OCI-LY1 (cell line): ENCODE data around the gene RASGEF1C.

Experiments used
- H2AFZ ChIP-seq: fragments of 200-600 bp; sonication (generic), shearing (Covaris generic); 2 replicates; pipeline ENCODE4 v1.6.0; 2014; ENCODE audit warnings: antibody characterized with exemption, mild to moderate bottlenecking, low read length
- H3F3A ChIP-seq: fragments of 200-600 bp; sonication (generic), shearing (Covaris generic); 2 replicates; pipeline ENCODE4 v1.6.0; 2014; ENCODE audit warnings: mild to moderate bottlenecking, antibody characterized with exemption, low read length, moderate library complexity; ENCODE audit not compliant: insufficient read depth
- H3K27ac ChIP-seq: fragments of 200-600 bp; sonication (generic); 2 replicates; pipeline ENCODE4 v1.5.1; 2014; ENCODE audit warnings: low read length, mixed run types, mild to moderate bottlenecking, low read depth; ENCODE audit not compliant: poor library complexity, severe bottlenecking
- H3K27me3 ChIP-seq: fragments of 200-600 bp; sonication (generic); 2 replicates; pipeline ENCODE4 v1.6.0; 2014; ENCODE audit warnings: antibody characterized with exemption, mild to moderate bottlenecking, low read length, moderate library complexity; ENCODE audit not compliant: insufficient read depth
- H3K36me3 ChIP-seq: fragments of 200-600 bp; sonication (generic); 2 replicates; pipeline ENCODE4 v1.6.1; 2014; ENCODE audit warnings: mild to moderate bottlenecking, antibody characterized with exemption, low read length, moderate library complexity, mixed read lengths; ENCODE audit not compliant: insufficient read depth
- H3K4me1 ChIP-seq: fragments of 200-600 bp; sonication (generic); 2 replicates; pipeline ENCODE4 v1.5.1; 2014; ENCODE audit warnings: mild to moderate bottlenecking, low read length, moderate library complexity; ENCODE audit not compliant: insufficient read depth, severe bottlenecking
- H3K4me2 ChIP-seq: fragments of 200-600 bp; sonication (generic), shearing (Covaris generic); 2 replicates; pipeline ENCODE4 v1.6.1; 2014; ENCODE audit warnings: low read length
- H3K4me3 ChIP-seq: fragments of 200-600 bp; sonication (generic); 2 replicates; pipeline ENCODE4 v1.5.1; 2014; ENCODE audit warnings: low read length, low read depth, mild to moderate bottlenecking, mixed read lengths; ENCODE audit not compliant: poor library complexity, severe bottlenecking
- H3K79me2 ChIP-seq: fragments of 200-600 bp; shearing (Covaris generic); 2 replicates; pipeline ENCODE4 v1.6.1; 2016; ENCODE audit warnings: mixed run types, low read length, mixed read lengths; ENCODE audit not compliant: insufficient read depth
- H3K9ac ChIP-seq: fragments of 200-600 bp; sonication (generic), shearing (Covaris generic); 2 replicates; pipeline ENCODE4 v1.6.1; 2014; ENCODE audit warnings: mild to moderate bottlenecking, low read length, mixed read lengths
- H3K9me2 ChIP-seq: fragments of 200-600 bp; sonication (generic), shearing (Covaris generic); 2 replicates; pipeline ENCODE4 v1.6.1; 2014; ENCODE audit warnings: low read depth, mild to moderate bottlenecking, low read length, mixed read lengths
- H3K9me3 ChIP-seq: fragments of 200-600 bp; shearing (Covaris generic); 2 replicates; pipeline ENCODE4 v1.6.1; 2014; ENCODE audit warnings: low read length, mixed read lengths
- H4K20me1 ChIP-seq: fragments of 200-600 bp; sonication (generic), shearing (Covaris generic); 2 replicates; pipeline ENCODE4 v1.6.0; 2016; ENCODE audit warnings: mild to moderate bottlenecking, low read length; ENCODE audit not compliant: insufficient read depth
- EZH2 ChIP-seq: fragments of 200-600 bp; sonication (generic), shearing (Covaris generic); IDR thresholded peaks from 2 replicates; pipeline ENCODE4 v1.8.0; 2017; ENCODE audit warnings: borderline replicate concordance, mixed run types, mild to moderate bottlenecking, antibody characterized with exemption, low read length, moderate library complexity, mixed read lengths
- TF ChIP-seq, protein P1 (sequence below): fragments of 200-600 bp; sonication (generic), shearing (Covaris generic); IDR thresholded peaks from 2 replicates; pipeline ENCODE4 v1.5.1; 2017; ENCODE audit warnings: mild to moderate bottlenecking, antibody characterized with exemption, low read length, moderate library complexity, mixed read lengths

Gene RASGEF1C

DNA sequence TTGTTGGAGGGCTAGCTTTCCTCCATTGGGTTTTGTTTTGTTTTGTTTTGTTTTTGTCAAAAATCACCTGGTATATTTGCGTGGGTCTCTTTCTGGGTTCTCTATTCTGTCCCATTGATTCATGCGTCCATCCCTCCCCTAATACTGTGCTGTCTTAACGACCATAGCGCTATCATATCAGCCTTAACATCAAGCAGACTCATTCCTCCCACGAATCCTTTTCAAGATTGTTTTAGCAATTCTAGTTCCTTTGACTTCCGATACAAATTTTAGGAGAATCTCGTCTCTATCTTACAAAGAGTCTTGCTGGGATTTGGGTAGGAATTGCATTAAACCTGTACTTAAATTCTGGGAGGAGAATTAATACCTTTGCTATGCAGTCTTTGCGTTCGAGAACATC lies 106.4 kb downstream of the RASGEF1C start:
- Histone ChIP-seq H3K9ac (no peak overlapping the region), H3K79me2 (no peaks in the 10 kb centered on the region), H2AFZ (no peak overlapping the region), H3K9me2 (no peaks in the 10 kb centered on the region), H3K27me3 (no peaks in the 10 kb centered on the region; the same call in 1 of the 2 replicates), H4K20me1 (no peaks in the 10 kb centered on the region), H3K9me3 (peaks cover 12% of the 10 kb centered on the region; the same call in 1 of the 2 replicates), H3K4me2 (no peak overlapping the region), H3K4me3 (no peak overlapping the region), H3K4me1 (no peaks in the 10 kb centered on the region), H3K36me3 (no peaks in the 10 kb centered on the region), H3F3A (no peaks in the 10 kb centered on the region), H3K27ac (no peak overlapping the region)
- no peak for TF ChIP-seq EZH2
- TF ChIP-seq, protein P1, sequence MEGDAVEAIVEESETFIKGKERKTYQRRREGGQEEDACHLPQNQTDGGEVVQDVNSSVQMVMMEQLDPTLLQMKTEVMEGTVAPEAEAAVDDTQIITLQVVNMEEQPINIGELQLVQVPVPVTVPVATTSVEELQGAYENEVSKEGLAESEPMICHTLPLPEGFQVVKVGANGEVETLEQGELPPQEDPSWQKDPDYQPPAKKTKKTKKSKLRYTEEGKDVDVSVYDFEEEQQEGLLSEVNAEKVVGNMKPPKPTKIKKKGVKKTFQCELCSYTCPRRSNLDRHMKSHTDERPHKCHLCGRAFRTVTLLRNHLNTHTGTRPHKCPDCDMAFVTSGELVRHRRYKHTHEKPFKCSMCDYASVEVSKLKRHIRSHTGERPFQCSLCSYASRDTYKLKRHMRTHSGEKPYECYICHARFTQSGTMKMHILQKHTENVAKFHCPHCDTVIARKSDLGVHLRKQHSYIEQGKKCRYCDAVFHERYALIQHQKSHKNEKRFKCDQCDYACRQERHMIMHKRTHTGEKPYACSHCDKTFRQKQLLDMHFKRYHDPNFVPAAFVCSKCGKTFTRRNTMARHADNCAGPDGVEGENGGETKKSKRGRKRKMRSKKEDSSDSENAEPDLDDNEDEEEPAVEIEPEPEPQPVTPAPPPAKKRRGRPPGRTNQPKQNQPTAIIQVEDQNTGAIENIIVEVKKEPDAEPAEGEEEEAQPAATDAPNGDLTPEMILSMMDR, result no peak

DNA sequence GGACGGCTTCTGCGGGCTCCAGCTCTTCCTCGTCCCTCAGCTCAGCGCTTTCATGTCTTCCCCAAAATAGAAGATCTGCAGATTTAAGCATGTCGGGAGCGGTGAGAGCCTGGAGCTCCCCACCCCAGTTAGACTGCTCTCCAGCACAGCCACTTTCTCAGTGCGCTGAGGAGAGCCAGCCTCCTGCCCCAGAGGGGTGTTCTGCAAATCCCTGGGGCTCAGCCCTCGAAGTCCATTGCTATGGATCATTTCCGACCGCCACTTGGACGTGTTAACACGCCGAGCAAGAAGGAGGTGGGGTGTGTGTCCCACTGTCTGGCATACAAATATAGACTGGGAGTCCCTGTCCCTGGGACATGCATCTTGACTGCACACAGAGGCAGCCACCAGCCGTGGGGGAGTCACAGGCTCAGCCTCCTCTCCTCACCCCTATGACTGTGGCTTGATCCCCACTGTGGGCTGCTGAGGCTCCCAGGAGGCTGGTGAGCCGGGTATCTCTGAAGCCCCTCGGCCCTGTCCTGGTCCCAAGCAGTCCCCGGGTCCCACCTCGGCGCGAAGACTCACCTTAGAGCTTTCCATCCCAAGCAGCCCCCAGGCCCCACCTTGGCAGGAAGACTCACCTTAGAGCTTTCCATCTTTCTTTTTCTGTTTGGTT lies 107.4 kb downstream of the RASGEF1C start:
- Histone ChIP-seq H2AFZ (no peak overlapping the region), H3K4me2 (no peak overlapping the region), H3K27me3 (no peaks in the 10 kb centered on the region; the same call in 1 of the 2 replicates), H3K4me1 (no peaks in the 10 kb centered on the region), H3F3A (no peaks in the 10 kb centered on the region), H3K4me3 (no peak overlapping the region), H3K9me3 (peaks cover 7% of the 10 kb centered on the region; the same call in 1 of the 2 replicates), H3K79me2 (no peaks in the 10 kb centered on the region), H3K9me2 (no peaks in the 10 kb centered on the region), H3K27ac (no peak overlapping the region), H3K9ac (no peak overlapping the region), H4K20me1 (no peaks in the 10 kb centered on the region), H3K36me3 (no peaks in the 10 kb centered on the region)
- TF ChIP-seq, protein P1, result no peak
- no peak for TF ChIP-seq EZH2

DNA sequence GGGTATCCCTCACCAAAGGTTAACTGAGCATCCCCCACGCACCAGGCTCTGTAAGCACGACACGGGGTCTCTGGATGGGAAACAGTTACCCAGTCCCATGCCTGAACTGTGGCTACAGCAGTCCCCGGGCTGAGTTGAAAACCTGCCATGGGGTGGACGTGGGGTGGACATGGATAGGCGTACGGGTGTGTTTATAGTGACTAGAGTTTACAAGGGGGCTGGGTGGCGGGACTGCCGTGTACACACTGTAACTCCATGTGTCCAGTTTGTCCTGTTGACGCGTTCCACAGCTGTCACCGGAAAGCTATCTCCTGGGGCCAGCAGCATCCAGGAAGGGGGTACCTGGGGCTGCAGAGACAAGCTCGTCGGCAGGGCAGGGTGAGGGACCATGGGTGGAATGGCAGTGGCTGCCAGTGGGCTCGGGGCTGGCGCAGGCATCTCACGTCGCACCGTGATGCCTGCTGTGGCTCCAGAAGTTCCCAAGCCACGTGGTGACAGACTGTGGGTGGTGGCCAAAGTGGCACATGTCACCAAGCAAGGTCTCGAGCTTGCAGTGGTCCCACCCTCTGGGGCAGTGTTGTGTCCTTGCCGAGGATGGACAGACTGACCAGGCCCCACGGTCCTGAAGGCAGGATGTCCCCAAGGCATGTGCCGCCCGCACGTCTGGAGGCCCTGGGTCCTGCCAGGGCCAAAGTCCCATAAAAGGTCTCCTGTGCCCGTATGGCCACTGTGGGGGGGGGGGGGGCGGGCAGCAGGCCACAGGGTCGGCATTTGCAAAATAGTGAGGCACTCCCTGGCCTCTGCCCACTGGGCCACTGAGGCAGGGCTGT lies 108.2 kb downstream of the RASGEF1C start:
- Histone ChIP-seq H3K9ac (no peak overlapping the region), H3K9me2 (no peaks in the 10 kb centered on the region), H3K4me1 (no peaks in the 10 kb centered on the region), H3K27me3 (no peaks in the 10 kb centered on the region; the same call in 1 of the 2 replicates), H3K79me2 (no peaks in the 10 kb centered on the region), H2AFZ (no peak overlapping the region), H3K4me2 (no peak overlapping the region), H3F3A (no peaks in the 10 kb centered on the region), H3K9me3 (no peaks in the 10 kb centered on the region), H3K36me3 (no peaks in the 10 kb centered on the region), H4K20me1 (no peaks in the 10 kb centered on the region), H3K27ac (no peak overlapping the region), H3K4me3 (no peak overlapping the region)
- no peak for TF ChIP-seq EZH2
- TF ChIP-seq, protein P1, result no peak
